OCI-LY3 (cell line): ENCODE data around the gene METAP1.
"Not testable (repeated sequence)": the region's sequence is repeated elsewhere in the genome, so short reads cannot be mapped to it uniquely, and the experiment has no call there.

Experiments used
- H2AFZ ChIP-seq: fragments of 200-600, 300-600 bp; shearing (Covaris generic); 2 replicates; pipeline ENCODE4 v1.6.0; 2014; ENCODE audit warnings: antibody characterized with exemption, low read depth, low read length
- H3K27ac ChIP-seq: fragments of 200-600, 300-600 bp; sonication (generic); 2 replicates; pipeline ENCODE4 v1.5.1; 2014; ENCODE audit warnings: mild to moderate bottlenecking, low read length, moderate library complexity, mixed read lengths
- H3K27me3 ChIP-seq: fragments of 200-600, 300-600 bp; sonication (generic); 2 replicates; pipeline ENCODE4 v1.6.1; 2014; ENCODE audit warnings: low read depth, low read length, mixed read lengths
- H3K36me3 ChIP-seq: fragments of 200-600, 300-600 bp; sonication (generic); replicated peaks from 2 replicates; pipeline ENCODE3; 2014; ENCODE audit warnings: low read depth, low read length, mixed read lengths
- H3K4me1 ChIP-seq: fragments of 300-600, 200-600 bp; sonication (generic); 2 replicates; pipeline ENCODE4 v1.6.1; 2014; ENCODE audit warnings: low read length, mixed read lengths
- H3K4me2 ChIP-seq: fragments of 200-600, 300-600 bp; sonication (generic); 2 replicates; pipeline ENCODE4 v1.6.1; 2014; ENCODE audit warnings: low read length, mixed read lengths
- H3K4me3 ChIP-seq: fragments of 300-600, 200-600 bp; sonication (generic); 2 replicates; pipeline ENCODE4 v1.5.1; 2014; ENCODE audit warnings: antibody characterized with exemption, mild to moderate bottlenecking, low read length, moderate library complexity
- H3K79me2 ChIP-seq: fragments of 300-600, 200-600 bp; shearing (Covaris generic); 2 replicates; pipeline ENCODE4 v1.6.1; 2014; ENCODE audit warnings: mild to moderate bottlenecking, low read length, mixed read lengths
- H3K9ac ChIP-seq: fragments of 300-600, 200-600 bp; shearing (Covaris generic); 2 replicates; pipeline ENCODE4 v1.6.0; 2014; ENCODE audit warnings: mild to moderate bottlenecking, low read length, moderate library complexity
- H3K9me3 ChIP-seq: fragments of 200-600, 300-600 bp; shearing (Covaris generic); 2 replicates; pipeline ENCODE4 v1.6.1; 2014; ENCODE audit warnings: low read length, mixed read lengths; ENCODE audit not compliant: insufficient read depth
- H4K20me1 ChIP-seq: fragments of 200-600, 300-600 bp; sonication (generic); 2 replicates; pipeline ENCODE4 v1.6.1; 2016; ENCODE audit warnings: low read length, mixed read lengths; ENCODE audit not compliant: insufficient read depth
- CTCF ChIP-seq: fragments of 200-600, 300-600 bp; sonication (generic); IDR thresholded peaks from 2 replicates; pipeline ENCODE4 v1.5.1; 2014; ENCODE audit warnings: antibody characterized with exemption, low read length, low read depth
- EZH2phosphoT487 ChIP-seq: fragments of 200-600 bp; shearing (Covaris generic); IDR thresholded peaks from 2 replicates; pipeline ENCODE4 v1.6.1; 2018; ENCODE audit warnings: antibody characterized with exemption, mixed run types, low read depth

METAP1 gene

GRCh38 chr4:99022566-99022965, 27.0 kb downstream of the METAP1 start:
- Histone ChIP-seq H3K9ac (no peak overlapping the region), H2AFZ (no peak overlapping the region), H3K27me3 (no peaks in the 10 kb centered on the region), H3K79me2 (peaks cover 99% of the 10 kb centered on the region), H3K4me2 (no peak overlapping the region), H4K20me1 (peaks cover 56% of the 10 kb centered on the region), H3K27ac (no peak overlapping the region), H3K9me3 (peaks cover 10% of the 10 kb centered on the region; the same call in 1 of the 2 replicates), H3K4me3 (0 out of 2 replicates have a peak overlapping the region, but pooled peaks have one; percentile 20), H3K36me3 (peaks cover 47% of the 10 kb centered on the region), H3K4me1 (peaks cover 24% of the 10 kb centered on the region)
- TF ChIP-seq CTCF (no peak), EZH2phosphoT487 (no peak)

- H3K4me3 ChIP-seq, H3K27me3 ChIP-seq, H3K9ac ChIP-seq, H3K27ac ChIP-seq, H2AFZ ChIP-seq: not testable (repeated sequence)
- Histone ChIP-seq H3K4me1 (peaks cover 33% of the 10 kb centered on the region), H4K20me1 (peaks cover 60% of the 10 kb centered on the region), H3K9me3 (peaks cover 10% of the 10 kb centered on the region; the same call in 1 of the 2 replicates), H3K79me2 (peaks cover 99% of the 10 kb centered on the region), H3K4me2 (peak overlapping the region; percentile 27; the same call in 1 of the 2 replicates), H3K36me3 (peaks cover 36% of the 10 kb centered on the region)
Measured at GRCh38 chr4:99023800-99024251, 28.3 kb downstream of the METAP1 start.

GRCh38 chr4:99024481-99025275, 29.2 kb downstream of the METAP1 start:
- Histone ChIP-seq H3K4me3 (no peak overlapping the region), H3K27me3 (no peaks in the 10 kb centered on the region), H3K36me3 (peaks cover 33% of the 10 kb centered on the region), H2AFZ (no peak overlapping the region), H4K20me1 (peaks cover 60% of the 10 kb centered on the region), H3K27ac (no peak overlapping the region), H3K79me2 (peaks cover 90% of the 10 kb centered on the region), H3K9me3 (peaks cover 10% of the 10 kb centered on the region; the same call in 1 of the 2 replicates), H3K4me1 (peaks cover 33% of the 10 kb centered on the region), H3K9ac (no peak overlapping the region), H3K4me2 (no peak overlapping the region)
- TF ChIP-seq EZH2phosphoT487 (no peak), CTCF (no peak)

- peaks cover 28% of the 10 kb centered on the region for H3K36me3 ChIP-seq
- H3K4me3 ChIP-seq: no peak overlapping the region
- H4K20me1 ChIP-seq: peaks cover 66% of the 10 kb centered on the region
- no peak overlapping the region for H3K4me2 ChIP-seq
- no peak overlapping the region for H3K9ac ChIP-seq
- H3K4me1 ChIP-seq: peaks cover 33% of the 10 kb centered on the region
- TF ChIP-seq EZH2phosphoT487 (no peak), CTCF (no peak)
- no peak overlapping the region for H2AFZ ChIP-seq
- H3K27ac ChIP-seq: no peak overlapping the region
- H3K79me2 ChIP-seq: peaks cover 87% of the 10 kb centered on the region
- peaks cover 10% of the 10 kb centered on the region; the same call in 1 of the 2 replicates for H3K9me3 ChIP-seq
- no peaks in the 10 kb centered on the region for H3K27me3 ChIP-seq
Measured at GRCh38 chr4:99025506-99025905, 30.0 kb downstream of the METAP1 start.
